Measurements from ENCODE around the gene MSRB3.

DNA sequence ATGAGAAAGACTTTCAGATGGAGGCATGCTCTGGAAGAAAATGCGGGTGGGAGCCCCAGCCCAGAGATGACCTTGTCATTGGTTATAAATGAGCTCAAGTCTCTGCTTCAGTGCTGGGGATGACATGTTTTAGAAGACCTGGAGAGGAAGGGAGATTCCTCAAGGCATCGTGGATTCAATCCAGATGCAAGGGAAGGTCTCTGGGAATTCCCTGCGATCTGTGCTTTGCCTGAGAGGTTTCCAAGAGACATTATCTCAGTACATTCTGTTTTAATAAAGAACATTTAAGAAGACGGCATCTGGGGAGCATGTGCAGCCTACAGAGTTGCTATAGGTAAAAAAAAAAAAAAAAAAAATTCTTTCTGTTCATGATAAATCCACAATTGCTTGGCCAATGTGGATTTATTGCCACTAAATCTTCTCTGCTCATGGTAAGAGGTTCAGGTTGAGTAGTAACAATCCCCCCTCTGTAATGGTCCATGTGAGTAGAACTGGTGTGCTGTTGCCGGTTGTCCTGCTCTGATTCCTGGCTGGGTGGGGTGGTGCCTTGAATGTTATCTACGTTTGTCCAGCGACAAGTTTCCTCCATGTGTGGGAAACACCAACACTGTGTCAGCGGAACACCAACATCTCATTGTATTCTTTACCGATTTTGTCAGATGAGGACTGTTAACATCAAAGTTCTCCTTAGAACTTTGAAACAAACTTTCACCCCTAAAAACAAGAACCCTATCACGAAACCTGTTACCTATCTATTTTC is 230.0 kb downstream of the MSRB3 start:
- TF ChIP-seq, protein P1, sequence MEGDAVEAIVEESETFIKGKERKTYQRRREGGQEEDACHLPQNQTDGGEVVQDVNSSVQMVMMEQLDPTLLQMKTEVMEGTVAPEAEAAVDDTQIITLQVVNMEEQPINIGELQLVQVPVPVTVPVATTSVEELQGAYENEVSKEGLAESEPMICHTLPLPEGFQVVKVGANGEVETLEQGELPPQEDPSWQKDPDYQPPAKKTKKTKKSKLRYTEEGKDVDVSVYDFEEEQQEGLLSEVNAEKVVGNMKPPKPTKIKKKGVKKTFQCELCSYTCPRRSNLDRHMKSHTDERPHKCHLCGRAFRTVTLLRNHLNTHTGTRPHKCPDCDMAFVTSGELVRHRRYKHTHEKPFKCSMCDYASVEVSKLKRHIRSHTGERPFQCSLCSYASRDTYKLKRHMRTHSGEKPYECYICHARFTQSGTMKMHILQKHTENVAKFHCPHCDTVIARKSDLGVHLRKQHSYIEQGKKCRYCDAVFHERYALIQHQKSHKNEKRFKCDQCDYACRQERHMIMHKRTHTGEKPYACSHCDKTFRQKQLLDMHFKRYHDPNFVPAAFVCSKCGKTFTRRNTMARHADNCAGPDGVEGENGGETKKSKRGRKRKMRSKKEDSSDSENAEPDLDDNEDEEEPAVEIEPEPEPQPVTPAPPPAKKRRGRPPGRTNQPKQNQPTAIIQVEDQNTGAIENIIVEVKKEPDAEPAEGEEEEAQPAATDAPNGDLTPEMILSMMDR (IDR thresholded peaks at IDR 0.05), result no peak
- TF ChIP-seq POLR2A (IDR thresholded peaks at IDR 0.05), result no peak

Measured in esophagus squamous epithelium (tissue), 4 donors.